ENCODE results near the gene SLC29A3. TPM values are rescaled to one million over a fixed set of nuclear protein-coding genes. Genes with fewer than 3 reads are reported as not detected.

Gene SLC29A3
- total RNA-seq, 2 donors from 2014 or later = 1.8 to 2.9 TPM

- H3K27me3 ChIP-seq = no peaks in the 10 kb centered on the region
- no peak overlapping the region for H3K27ac ChIP-seq
- H3K4me3 ChIP-seq = no peak overlapping the region
- H3K4me1 ChIP-seq = peaks cover 0 to 18% of the 10 kb centered on the region in 2 donors
- no peak for TF ChIP-seq CTCF (IDR thresholded peaks at IDR 0.05)
- H3K9me3 ChIP-seq = no peaks in the 10 kb centered on the region
- no peaks in the 10 kb centered on the region for H3K36me3 ChIP-seq
- DNase-seq (ENCODE audit: low spot score) = no peak
These were observed 6.8 kb upstream of the SLC29A3 start for GRCh38 chr10:71312220-71312619.

GRCh38 chr10:71312811-71313789 is 6.0 kb upstream of the SLC29A3 start:
- Histone ChIP-seq H3K27me3 (no peaks in the 10 kb centered on the region), H3K9me3 (no peaks in the 10 kb centered on the region), H3K4me3 (peak overlapping the region in 1 of 2 donors; percentile 8), H3K36me3 (no peaks in the 10 kb centered on the region), H3K4me1 (peaks cover 0 to 18% of the 10 kb centered on the region in 2 donors), H3K27ac (peak overlapping the region; percentile 21 to 35)
- no peak for TF ChIP-seq CTCF (IDR thresholded peaks at IDR 0.05)
- DNase-seq (ENCODE audit: low spot score) = peak; percentile 82

- DNase-seq (ENCODE audit: low spot score) = peak; percentile 66
- Histone ChIP-seq H3K9me3 (no peaks in the 10 kb centered on the region), H3K4me3 (peak overlapping the region in 1 of 2 donors; percentile 11), H3K27me3 (no peaks in the 10 kb centered on the region), H3K27ac (peak overlapping the region in 1 of 2 donors; percentile 35), H3K4me1 (peaks cover 0 to 23% of the 10 kb centered on the region in 2 donors), H3K36me3 (no peaks in the 10 kb centered on the region)
- peak; percentile 80 to 88 for TF ChIP-seq CTCF (IDR thresholded peaks at IDR 0.05)
These were observed 4.9 kb upstream of the SLC29A3 start for GRCh38 chr10:71314028-71314693.

- Histone ChIP-seq H3K36me3 (no peaks in the 10 kb centered on the region), H3K27me3 (no peaks in the 10 kb centered on the region), H3K27ac (no peak overlapping the region)
These were observed 4.3 kb upstream of the SLC29A3 start for GRCh38 chr10:71314694-71315225.

More at GRCh38 chr10:71314694-71315225, 4.3 kb upstream of the SLC29A3 start:
- H3K9me3 ChIP-seq = no peaks in the 10 kb centered on the region
- H3K4me3 ChIP-seq = peak overlapping the region in 1 of 2 donors; percentile 11
- no peak for DNase-seq (ENCODE audit: low spot score)
- no peak for TF ChIP-seq CTCF (IDR thresholded peaks at IDR 0.05)
- peaks cover 0 to 25% of the 10 kb centered on the region in 2 donors for H3K4me1 ChIP-seq
